HG02678 (cell line): ENCODE results near the gene KDM1B.
"Not testable (repeated sequence)": the region's sequence is repeated elsewhere in the genome, so short reads cannot be mapped to it uniquely, and the experiment has no call there.

Experiments used
- ATAC-seq: cut with Tn5 transposase; IDR thresholded peaks from one replicate; pipeline ENCODE4 v1.9.1; 2021; ENCODE audit warnings: mild to moderate bottlenecking, moderate library complexity; ENCODE audit not compliant: unreplicated experiment

KDM1B gene

DNA sequence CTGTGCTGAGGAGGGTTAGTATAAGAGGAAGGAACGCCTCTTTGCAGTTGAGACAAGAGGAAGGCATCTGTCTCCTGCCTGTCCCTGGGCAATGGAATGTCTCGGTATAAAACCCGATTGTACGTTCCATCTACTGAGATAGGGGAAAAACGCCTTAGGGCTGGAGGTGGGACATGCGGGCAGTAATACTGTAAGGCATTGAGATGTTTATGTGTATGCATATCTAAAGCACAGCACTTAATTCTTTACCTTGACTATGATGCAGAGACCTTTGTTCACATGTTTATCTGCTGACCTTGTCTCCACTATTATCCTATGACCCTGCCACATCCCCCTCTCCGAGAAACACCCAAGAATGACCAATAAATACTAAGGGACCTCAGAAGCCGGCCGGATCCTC is 71.9 kb downstream of the KDM1B start:
- ATAC-seq = not testable (repeated sequence)

DNA sequence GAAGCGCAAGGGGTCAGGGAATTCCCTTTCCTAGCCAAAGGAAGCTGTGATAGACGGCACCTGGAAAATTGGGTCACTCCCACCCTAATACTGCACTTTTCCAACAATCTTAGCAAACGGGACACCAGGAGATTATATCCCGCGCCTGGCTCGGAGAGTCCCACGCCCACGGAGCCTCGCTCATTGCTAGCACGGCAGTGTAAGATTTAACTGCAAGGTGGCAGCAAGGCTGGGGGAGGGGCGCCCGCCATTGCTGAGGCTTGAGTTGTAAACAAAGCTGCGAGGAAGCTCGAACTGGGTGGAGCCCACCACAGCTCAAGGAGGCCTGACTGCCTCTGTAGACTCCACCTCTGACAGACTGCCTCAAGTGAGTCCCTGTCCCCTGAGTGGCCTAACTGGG is 73.4 kb downstream of the KDM1B start:
- not testable (repeated sequence) for ATAC-seq

DNA sequence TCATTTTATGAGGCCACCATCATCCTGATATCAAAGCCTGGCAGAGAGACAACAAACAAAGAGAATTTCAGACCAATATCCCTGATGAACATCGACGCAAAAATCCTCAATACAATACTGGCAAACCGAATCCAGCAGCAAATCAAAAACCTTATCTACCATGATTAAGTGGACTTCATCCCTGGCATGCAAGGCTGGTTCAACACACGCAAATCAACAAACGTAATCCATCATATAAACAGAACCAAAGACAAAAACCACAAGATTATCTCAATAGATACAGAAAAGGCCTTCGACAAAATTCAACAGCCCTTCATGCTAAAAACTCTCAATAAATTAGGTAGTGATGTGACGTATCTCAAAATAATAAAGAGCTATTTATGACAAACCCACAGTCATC is 76.6 kb downstream of the KDM1B start:
- not testable (repeated sequence) for ATAC-seq

DNA sequence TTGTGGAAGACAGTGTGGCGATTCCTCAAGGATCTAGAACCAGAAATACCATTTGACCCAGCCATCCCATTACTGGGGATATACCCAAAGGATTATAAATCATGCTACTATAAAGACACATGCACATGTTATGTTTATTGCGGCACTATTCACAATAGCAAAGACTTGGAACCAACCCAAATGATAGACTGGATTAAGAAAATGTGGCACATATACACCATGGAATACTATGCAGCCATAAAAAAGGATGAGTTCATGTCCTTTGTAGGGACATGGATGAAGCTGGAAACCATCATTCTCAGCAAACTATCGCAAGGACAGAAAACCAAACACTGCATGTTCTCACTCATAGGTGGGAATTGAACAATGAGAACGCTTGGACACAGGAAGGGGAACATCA is 78.5 kb downstream of the KDM1B start:
- not testable (repeated sequence) for ATAC-seq

DNA sequence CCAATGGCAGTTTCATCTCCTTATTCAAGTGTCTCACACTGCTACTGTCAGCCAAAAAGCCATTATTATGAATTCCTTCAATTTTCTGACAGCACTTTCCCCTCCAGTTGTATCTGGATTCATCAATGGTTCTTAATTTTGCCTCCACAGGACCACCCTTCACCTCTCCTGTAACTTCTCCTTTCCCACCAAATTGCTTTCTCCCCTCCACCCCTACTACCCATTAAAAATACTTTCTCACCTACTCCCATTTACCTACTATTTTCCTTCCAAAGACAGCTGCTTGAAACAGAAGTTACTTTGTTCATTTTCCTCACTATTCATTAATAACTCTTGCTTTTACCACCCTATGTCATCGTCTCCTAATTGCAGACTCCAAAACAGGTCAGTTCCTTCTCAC is 79.3 kb downstream of the KDM1B start:
- no peak for ATAC-seq

DNA sequence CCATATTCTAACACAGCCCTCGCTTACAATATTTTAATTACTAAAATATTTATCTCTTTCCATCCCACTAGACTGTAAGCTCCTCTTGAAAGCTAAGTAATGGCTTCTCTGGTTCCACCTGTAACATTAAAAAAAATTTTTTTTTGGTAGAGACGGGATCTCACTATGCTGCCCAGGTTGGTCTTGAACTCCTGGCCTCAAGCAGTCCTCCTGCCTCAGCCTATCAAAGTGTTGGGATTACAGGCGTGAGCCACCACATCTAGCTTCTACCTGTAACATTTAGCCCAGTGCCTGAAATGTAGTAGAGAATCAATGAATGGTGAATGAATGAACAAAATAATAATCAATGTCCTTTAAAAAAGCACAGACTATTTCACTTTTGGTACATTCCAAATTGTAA is 80.3 kb downstream of the KDM1B start:
- ATAC-seq = no peak

DNA sequence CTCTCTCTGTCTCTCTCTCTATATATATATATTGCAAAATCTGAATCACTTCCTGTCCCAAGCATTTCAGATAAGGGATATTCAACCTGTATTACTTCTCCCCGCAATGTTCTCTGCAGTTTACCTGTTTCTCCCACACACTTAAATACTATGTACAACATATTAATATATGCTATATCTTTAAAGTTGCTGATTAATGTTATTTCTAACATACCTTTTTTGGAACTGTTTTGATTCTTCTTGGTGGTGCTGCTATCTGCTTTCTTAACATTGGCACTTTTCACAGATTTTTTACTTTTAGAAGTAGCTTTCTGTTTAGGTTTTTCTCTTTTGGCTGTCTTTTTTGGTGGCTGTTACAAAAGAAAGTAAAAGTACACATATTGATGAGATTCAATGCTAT is 81.9 kb downstream of the KDM1B start:
- ATAC-seq = no peak

DNA sequence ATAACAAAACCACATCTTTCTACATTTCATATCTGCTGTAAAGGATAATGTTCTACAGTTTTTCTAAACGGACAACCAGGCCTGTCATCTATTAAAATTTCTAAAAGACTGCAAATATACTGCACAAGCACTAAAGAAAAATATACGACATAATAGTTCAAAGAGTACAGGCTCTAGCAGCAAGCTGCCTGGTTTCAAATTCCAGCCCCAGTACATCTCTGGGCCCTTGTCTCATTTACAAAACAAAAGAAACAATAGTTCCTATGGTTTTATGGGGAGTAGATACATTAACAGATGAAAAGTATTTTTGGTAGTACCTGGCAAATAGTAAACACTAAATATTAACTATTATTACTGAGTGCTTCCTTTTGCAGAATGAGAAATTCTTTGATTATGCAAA is 85.0 kb downstream of the KDM1B start:
- ATAC-seq = no peak

DNA sequence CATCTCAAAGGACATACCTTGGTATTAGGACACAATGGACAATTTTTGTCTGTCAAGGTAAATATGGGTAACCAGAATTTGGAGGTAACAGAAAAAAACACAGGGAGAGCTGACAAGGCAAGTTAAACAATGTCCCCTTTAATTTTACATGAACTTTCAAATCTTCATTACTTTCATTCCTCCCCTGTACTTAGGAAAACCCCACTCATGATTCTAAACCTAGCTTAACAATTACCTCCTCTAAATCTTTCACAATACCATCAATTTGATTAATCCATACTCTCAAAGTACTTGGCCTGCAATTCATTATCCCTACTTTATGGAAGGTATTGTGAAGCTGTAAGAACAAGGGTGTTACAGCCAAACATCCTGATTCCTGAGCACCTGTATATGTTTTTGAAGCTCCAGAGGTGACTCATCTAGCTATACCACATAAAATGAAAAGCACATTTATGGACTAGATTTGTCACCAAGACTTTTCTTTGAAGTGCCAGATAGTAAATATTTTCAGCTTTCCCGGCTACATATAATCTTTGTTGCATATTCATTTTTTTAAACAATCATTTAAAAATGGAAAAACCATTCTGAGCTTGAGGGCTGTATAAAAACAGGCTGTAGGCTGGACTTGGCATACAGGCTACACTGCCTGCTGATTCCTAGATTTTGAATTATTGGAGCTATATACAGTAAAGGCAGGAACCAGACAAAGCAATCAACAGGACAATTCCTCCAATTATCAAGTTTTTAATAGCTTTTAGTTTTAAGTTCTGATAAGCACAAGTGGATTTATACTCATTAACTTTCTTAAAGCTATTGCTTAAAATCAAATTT is 86.2 kb downstream of the KDM1B start:
- peak; percentile 54 for ATAC-seq

DNA sequence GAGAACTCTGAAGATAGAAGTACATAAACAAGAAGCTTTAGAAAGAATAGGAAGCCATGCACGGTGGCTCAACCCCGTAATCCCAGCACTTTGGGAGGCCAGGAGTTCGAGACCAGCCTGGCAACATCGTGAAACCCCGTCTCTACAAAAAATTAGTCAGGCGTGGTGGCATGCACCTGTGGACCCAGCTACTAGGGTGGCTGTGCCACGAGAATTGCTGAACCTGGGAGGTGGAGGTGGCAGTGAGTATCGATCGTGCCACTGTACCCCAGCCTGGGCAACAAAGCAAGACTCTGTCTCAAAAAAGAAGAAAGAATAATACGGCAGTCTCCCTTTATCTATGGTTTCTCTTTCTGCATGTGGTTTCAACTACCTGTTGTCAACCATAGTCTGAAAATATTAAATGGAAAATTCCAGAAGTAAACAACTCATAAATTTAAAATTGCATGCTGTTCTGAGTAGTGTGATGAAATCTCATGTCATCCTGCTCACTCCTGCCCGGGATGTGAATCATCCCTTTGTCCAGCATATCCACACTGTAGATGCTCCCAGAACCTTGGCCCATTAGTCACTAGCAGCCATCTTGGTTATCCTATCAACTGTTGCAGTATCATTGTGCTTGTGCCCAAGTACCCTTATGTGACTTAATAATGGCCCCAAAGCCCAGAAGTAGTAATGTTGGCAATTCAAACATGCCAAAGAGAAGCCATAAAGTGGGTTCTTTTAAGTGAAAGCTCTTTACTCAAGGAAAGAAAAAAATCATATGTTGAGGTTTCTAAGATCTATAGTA is 87.0 kb downstream of the KDM1B start:
- ATAC-seq = no peak

DNA sequence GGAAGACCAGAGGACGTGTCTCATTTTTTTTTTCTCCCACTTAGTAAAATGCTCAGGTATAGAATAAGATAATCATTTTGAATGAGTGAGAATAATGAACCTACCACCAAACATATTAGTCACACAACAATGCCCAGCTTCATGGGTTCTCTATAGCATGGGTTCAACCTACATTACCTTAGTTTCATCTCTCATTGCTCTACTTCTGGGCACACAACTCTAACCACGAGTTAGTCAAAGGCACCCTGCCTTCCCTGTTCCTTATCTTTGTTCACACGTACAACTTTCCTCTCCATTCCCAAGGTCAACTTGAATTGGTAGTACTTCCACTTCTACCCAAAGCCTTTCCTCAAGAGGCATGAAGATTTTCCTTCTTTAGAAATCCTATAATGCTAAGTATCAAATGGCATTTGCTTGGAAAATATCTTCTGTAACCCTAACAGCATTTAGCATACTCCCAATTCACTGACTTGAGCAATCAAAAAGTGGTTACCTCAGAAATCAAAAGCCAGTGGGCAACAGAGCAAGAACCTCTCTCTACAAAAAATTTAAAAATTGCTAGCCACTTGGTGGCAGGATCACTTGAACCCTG is 88.2 kb downstream of the KDM1B start:
- ATAC-seq = no peak

DNA sequence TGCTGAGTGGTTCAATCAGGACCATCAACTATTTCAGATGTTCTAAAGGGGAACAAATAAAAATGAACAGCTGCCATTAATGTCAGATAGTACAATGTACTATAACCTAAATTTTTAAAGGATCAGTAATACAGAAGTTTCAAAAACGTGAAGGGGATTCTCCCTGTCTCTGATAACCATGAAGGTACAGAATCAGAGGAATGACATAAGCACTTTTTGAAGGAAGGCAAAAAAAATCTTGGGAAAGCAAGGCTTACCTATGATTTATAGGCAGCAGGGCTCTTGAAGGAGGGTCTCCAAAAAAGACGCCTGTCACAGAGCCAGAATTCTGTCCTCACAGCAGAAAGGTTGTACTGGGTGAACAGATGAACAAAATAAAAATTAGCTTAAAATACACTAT is 89.0 kb downstream of the KDM1B start:
- no peak for ATAC-seq

DNA sequence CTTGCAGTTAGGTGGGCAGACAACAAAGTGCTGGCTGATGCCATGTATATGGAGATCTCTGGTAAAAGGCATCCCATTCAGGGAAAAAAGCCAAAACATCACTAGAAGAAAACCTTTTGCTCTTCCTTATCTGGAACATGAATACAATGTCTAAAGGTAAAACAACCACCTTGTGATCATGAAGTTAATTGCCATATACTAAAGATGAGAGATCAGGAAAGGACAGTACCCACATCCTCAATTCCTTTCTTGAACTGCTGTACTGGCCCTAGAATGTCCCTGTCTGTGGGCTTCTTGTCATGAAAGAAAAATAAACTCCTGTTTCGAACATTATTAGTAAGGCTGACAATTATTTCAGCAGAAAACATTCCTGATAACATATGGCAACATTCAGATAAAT is 89.9 kb downstream of the KDM1B start:
- ATAC-seq = no peak

DNA sequence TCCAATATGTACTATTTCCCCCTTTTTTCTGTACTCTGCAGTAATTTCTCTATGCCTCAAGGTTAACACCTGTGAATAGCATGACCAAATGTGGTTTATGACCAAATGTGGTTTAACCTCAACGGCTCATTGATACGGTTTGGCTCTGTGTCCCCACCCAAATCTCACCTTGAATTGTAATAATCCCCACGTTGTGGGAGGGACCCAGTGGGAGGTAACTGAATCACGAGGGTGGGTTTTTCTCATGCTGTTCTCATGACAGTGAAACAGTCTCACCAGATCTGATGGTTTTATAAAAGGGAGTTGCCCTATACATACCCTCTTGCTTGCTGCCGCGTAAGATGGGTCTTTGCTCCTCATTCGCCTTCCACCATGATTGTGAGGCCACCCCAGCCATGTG is 90.4 kb downstream of the KDM1B start:
- no peak for ATAC-seq

DNA sequence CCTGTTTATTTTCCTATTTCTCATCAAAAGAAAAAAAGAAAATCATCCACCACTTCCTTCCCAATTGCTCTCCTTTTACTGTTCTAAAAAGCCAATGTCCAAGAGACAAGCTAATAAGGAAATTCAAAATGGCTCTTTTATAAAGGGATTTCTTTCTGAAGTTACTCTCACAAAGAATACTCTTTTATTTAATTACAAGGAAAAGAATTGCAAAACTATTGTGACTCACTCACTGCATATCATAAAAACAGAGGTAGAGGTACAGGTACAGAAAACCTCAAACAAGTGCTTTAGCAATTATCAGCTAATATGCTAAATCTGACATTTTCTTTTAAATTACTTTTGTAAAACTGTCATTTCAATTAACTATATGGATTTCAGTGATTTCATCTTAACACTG is 91.0 kb downstream of the KDM1B start:
- ATAC-seq = no peak

DNA sequence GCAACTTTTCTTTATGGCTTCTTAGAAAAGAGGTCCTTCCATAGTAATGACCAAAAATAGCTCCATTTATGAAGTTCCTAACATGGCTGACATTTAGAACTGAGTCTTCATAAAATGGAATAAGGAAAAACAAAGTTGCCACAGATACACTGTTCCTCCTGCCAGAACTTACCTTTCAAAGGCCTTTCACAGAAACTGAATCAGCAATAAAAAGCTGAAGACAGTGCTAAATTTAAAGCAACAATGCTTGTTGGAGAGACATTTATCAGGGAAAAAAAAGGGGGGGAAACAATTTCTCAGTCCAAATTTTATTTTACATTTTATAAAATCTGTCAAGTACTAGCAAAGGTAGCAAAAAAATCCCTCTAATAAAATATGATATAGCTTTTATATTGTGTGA is 91.8 kb downstream of the KDM1B start:
- no peak for ATAC-seq

DNA sequence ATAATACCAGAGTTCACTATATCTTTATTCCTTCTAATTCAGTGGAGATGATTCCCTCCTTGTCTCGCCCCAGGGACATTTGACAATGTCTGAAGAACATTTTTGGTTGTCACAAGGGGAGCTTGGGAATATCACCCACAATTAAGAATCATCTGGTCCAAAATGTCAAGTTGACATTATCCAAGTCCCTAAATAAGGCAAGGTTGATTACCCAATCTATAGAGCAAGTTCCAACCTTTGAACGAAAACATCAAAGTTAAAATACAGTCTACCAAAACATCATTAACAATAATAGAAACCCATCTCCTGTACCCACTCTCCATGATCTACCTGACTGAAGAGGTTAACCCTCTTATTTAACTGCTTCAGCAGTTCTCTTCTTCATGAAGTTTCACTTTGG is 93.5 kb downstream of the KDM1B start:
- ATAC-seq = no peak

DNA sequence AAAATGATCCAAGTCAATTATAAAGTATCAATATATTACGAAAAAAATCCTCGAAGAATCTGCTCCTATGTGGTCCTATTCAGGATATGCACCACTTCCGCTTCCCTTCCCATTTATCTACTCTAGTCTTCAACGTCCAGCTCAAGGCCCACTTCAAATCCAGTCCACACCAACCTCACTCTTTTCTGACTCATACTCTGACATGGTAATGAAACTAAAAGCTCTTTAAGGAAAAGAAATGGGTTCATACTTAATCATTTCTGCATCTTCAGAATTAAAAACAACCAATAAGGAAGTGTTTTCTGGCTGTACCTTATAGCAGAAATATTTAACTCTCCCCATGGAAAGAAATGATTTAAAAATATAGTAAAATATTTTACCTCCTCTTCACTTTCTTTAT is 94.0 kb downstream of the KDM1B start:
- ATAC-seq = no peak

DNA sequence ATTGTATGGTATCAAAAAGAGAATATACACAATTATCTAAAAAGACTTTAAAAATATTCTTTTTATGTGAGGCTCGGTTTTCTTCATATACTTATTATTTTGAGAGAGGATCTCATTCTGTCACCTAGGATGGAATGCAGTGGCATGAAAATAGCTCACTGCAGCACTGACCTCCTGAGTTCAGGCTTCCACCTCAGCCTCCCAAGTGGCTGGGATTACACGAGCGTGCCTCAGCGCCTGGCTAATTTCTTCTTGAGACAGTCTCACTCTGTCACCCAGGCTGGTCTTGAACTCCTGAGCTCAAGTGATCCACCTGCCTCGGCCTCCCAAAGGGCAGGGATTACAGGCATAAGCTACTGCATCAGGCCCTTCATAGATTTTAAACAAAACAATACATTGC is 98.4 kb downstream of the KDM1B start:
- no peak for ATAC-seq

DNA sequence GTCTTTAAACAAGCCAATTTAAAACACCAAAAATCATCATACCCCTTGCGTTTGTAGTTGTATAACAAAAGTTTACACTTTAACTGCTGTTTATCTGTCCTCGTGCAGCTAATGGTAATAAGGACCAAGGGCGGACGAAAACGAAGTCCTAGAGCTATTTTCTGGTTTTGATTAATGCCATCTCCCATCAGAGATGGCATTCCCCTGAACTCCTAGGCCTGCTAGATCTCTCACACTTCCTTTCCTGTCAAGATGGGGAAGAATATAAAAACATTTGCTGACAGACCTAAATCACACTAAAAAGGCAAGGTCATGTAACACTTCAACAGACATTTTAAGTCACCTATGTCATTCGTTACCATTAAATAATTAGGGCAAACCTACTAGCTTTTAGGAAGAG is 99.6 kb downstream of the KDM1B start:
- no peak for ATAC-seq

DNA sequence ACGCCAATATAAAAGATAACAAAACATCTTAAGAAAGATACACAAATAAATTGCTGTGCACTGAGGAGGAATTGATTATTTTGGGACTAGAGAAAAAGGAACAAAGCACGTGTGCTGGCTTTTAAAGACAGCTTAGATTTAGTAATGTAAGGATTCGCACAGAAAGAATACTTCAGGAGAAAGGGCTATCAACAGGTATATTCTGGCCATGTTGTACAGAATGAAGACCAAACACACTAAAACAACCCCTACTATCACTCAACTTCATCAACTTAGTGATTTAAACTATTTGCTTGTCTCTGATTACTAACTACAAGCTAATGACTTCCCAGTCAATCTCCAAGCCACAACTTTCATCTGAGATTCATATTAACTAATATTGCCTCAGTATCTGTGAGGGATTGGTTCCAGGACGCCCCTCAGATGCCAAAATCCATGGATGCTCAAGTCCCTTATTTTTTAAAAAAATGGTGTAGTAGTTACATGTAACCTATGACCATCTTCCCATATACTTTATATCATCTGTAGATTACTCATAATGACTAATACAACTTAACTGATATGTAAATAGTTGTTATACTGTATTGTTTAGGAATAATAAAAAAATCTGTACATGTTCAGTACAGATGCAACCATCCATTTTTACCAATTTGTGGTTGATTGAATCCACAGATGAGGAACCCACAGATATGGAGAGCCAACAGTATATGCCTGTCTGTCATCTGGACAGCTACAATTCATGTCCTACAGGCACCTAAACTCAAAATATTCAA is 104.6 kb downstream of the KDM1B start:
- no peak for ATAC-seq
